GM12874 (cell line): ENCODE data around the gene ARHGAP6.

ENCODE experiments used
- CTCF ChIP-seq: IDR thresholded peaks from 2 replicates; pipeline ENCODE4 v1.5.1; 2011; ENCODE audit warnings: low read depth, mild to moderate bottlenecking, control low read depth, low read length, moderate library complexity; ENCODE audit not compliant: insufficient read depth

ARHGAP6 gene

GRCh38 chrX:11421805-11422524 lies 243.8 kb downstream of the ARHGAP6 start:
- no peak for TF ChIP-seq CTCF

DNA sequence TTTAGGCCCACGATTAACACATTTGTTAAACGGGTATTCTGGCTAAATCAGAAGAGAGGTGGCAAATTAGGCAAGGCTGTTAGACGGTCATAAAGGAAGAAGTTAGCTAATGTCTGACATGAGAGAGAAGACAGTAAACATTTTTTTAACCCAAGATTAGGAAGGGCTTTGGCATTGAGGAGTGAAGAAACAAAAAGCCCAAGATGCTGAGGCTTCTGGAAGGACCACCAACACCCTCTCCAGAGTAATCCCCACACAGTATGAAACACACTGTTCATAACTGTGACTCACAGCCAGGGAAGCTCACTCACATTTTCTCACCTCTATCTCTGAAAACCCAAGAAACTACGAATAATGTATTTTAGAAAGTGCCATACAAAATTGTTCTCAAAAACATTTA lies 244.9 kb downstream of the ARHGAP6 start:
- TF ChIP-seq CTCF, result no peak

GRCh38 chrX:11419102-11419501 lies 246.6 kb downstream of the ARHGAP6 start:
- no peak for TF ChIP-seq CTCF

DNA sequence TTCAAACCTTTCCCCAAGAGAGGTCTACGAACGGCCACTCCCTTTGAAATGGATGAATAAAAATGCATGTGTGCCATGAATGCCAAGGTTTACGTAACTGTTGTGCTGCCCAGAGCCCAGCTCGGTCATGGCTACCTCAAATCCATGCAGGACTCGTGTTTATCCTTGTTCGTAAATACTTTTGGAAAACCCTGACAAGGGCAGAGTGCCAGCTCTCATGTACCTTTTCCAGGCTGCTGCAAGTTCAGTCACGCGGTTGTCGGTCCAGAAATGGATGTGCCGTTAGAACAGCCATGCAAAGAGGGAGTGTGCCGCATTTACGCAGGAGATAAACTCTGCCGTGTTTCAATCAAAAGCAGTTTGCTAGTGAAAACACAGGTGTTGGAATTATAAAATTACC lies 249.1 kb downstream of the ARHGAP6 start:
- no peak for TF ChIP-seq CTCF

DNA sequence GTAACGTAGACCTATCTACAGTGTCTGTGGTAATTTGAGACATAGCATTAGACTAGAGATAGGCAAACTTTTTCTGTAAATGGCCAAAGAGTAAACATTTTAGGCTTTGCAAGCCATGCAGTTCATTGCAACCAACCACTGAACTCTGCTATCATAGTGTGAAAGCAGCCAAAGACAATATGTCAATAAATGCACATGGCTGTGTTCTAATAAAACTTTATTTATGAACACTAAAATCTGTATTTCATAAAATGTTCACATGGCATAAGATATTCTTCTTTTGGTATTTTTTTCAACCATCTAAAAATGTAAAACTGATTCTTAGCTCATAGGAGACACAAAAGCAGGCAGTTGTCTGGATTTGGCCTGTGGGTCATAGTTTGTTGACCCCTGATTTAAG lies 251.6 kb downstream of the ARHGAP6 start:
- TF ChIP-seq CTCF, result no peak

DNA sequence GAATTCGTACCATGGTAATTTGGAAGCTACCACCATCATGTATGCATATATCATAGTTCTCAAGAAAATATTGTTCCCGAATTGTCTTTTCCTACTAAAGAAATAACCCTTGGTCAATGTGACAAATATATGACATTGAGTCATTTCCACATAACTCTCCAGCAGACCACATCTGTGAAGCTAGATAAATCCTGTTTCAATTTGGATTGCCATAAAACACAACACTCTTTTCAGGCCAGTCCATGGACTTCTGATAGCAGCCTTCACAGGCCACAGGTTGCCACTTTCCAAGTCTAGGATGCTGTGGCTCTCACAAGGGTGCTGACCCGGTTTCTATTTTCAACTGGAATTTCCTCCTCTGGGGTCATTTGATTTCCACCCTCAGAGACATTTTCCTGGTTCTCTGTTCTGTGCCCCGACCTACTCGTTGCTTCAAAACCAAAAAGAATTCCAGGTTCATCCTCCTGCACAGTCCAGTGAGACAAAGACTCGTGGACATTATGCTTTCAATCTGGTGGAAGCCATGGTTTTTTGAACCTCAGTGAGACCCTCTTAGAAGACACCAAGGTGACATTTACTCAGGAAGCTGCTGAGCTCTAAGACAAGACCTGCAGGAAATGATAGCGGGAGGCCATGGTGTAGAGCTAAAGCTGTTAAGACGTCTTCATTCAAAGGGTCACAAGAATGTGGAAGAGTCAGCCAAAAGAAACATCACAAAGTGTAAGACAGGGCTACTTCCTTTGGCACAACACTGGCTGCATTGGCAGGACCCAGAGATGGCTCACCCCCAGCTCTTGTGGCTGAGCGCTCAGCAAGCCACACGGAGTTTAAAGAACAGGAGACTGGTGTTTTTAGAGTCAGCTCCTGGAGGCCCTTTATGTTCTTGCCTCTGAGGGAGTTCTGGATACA lies 252.8 kb downstream of the ARHGAP6 start:
- TF ChIP-seq CTCF, result no peak

DNA sequence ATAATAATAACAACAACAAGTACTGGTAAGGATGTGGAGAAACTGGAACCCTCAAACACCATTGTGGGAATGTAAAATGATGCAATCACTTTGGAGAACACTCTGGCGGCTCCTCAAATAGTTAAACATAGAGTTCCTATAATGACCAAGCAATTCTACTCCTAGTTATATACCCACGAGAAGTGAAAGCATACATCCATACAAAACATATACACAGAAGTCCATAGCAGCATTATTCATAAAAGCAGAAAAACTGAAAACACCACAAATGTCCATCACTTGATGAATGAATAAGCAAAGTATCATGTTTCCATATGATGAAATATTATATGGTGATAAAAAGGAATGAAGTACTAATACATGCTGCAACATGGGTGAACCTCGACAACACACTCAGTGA lies 255.8 kb downstream of the ARHGAP6 start:
- no peak for TF ChIP-seq CTCF
